ENCODE results near the gene THRSP.
"Not testable (repeated sequence)": the region's sequence is repeated elsewhere in the genome, so short reads cannot be mapped to it uniquely, and the experiment has no call there.

THRSP gene

GRCh38 chr11:78038697-78039313, 24.9 kb upstream of the THRSP start:
- H3K27me3 ChIP-seq (ENCODE audit: control insufficient read depth in 2 of 2, insufficient read depth in 2 of 2, low read length in 2 of 2) = no peaks in the 10 kb centered on the region
- H3K9ac ChIP-seq (ENCODE audit: low read depth in 1 of 2, low read length in 2 of 2) = no peak overlapping the region
- H3K36me3 ChIP-seq (ENCODE audit: control insufficient read depth in 2 of 2, insufficient read depth in 2 of 2, low read length in 2 of 2) = no peaks in the 10 kb centered on the region
- H3K27ac ChIP-seq (ENCODE audit: low read depth in 2 of 2, low read length in 2 of 2) = peak overlapping the region; percentile 70 to 81
- H3K4me3 ChIP-seq (ENCODE audit: low read length in 2 of 2) = no peak overlapping the region
- no peaks in the 10 kb centered on the region for H3K9me3 ChIP-seq (ENCODE audit: control insufficient read depth in 2 of 2, low read length in 2 of 2)
- peaks cover 29 to 42% of the 10 kb centered on the region in 2 donors for H3K4me1 ChIP-seq (ENCODE audit: control insufficient read depth in 2 of 2, insufficient read depth in 2 of 2, low read length in 2 of 2)

GRCh38 chr11:78039391-78039918, 24.2 kb upstream of the THRSP start:
- peak overlapping the region; percentile 47 to 52 for H3K9ac ChIP-seq (ENCODE audit: low read depth in 1 of 2, low read length in 2 of 2)
- peak overlapping the region; percentile 70 to 81 for H3K27ac ChIP-seq (ENCODE audit: low read depth in 2 of 2, low read length in 2 of 2)
- no peaks in the 10 kb centered on the region for H3K27me3 ChIP-seq (ENCODE audit: control insufficient read depth in 2 of 2, insufficient read depth in 2 of 2, low read length in 2 of 2)
- peaks cover 32 to 48% of the 10 kb centered on the region in 2 donors for H3K4me1 ChIP-seq (ENCODE audit: control insufficient read depth in 2 of 2, insufficient read depth in 2 of 2, low read length in 2 of 2)
- H3K9me3 ChIP-seq (ENCODE audit: control insufficient read depth in 2 of 2, low read length in 2 of 2) = no peaks in the 10 kb centered on the region
- peak overlapping the region in 1 of 2 donors; percentile 55 for H3K4me3 ChIP-seq (ENCODE audit: low read length in 2 of 2)
- no peaks in the 10 kb centered on the region for H3K36me3 ChIP-seq (ENCODE audit: control insufficient read depth in 2 of 2, insufficient read depth in 2 of 2, low read length in 2 of 2)

GRCh38 chr11:78039919-78040671, 23.6 kb upstream of the THRSP start:
- Histone ChIP-seq H3K27ac (ENCODE audit: low read depth in 2 of 2, low read length in 2 of 2) (peak overlapping the region; percentile 70 to 81), H3K36me3 (ENCODE audit: control insufficient read depth in 2 of 2, insufficient read depth in 2 of 2, low read length in 2 of 2) (no peaks in the 10 kb centered on the region), H3K9me3 (ENCODE audit: control insufficient read depth in 2 of 2, low read length in 2 of 2) (no peaks in the 10 kb centered on the region), H3K4me1 (ENCODE audit: control insufficient read depth in 2 of 2, insufficient read depth in 2 of 2, low read length in 2 of 2) (peaks cover 35 to 52% of the 10 kb centered on the region in 2 donors), H3K27me3 (ENCODE audit: control insufficient read depth in 2 of 2, insufficient read depth in 2 of 2, low read length in 2 of 2) (no peaks in the 10 kb centered on the region), H3K9ac (ENCODE audit: low read depth in 1 of 2, low read length in 2 of 2) (peak overlapping the region; percentile 47 to 52), H3K4me3 (ENCODE audit: low read length in 2 of 2) (peak overlapping the region; percentile 36 to 55)

- Histone ChIP-seq H3K9ac (ENCODE audit: low read depth in 1 of 2, low read length in 2 of 2) (no peak overlapping the region), H3K4me1 (ENCODE audit: control insufficient read depth in 2 of 2, insufficient read depth in 2 of 2, low read length in 2 of 2) (peaks cover 36 to 59% of the 10 kb centered on the region in 2 donors), H3K9me3 (ENCODE audit: control insufficient read depth in 2 of 2, low read length in 2 of 2) (no peaks in the 10 kb centered on the region), H3K27me3 (ENCODE audit: control insufficient read depth in 2 of 2, insufficient read depth in 2 of 2, low read length in 2 of 2) (no peaks in the 10 kb centered on the region), H3K4me3 (ENCODE audit: low read length in 2 of 2) (no peak overlapping the region), H3K27ac (ENCODE audit: low read depth in 2 of 2, low read length in 2 of 2) (peak overlapping the region in 1 of 2 donors; percentile 16), H3K36me3 (ENCODE audit: control insufficient read depth in 2 of 2, insufficient read depth in 2 of 2, low read length in 2 of 2) (no peaks in the 10 kb centered on the region)
Observed at GRCh38 chr11:78040691-78041379, 22.8 kb upstream of the THRSP start.

- H3K36me3 ChIP-seq (ENCODE audit: control insufficient read depth in 2 of 2, insufficient read depth in 2 of 2, low read length in 2 of 2); H3K27ac ChIP-seq (ENCODE audit: low read depth in 2 of 2, low read length in 2 of 2): not testable (repeated sequence)
- peaks cover 37 to 63% of the 10 kb centered on the region in 2 donors for H3K4me1 ChIP-seq (ENCODE audit: control insufficient read depth in 2 of 2, insufficient read depth in 2 of 2, low read length in 2 of 2)
Observed at GRCh38 chr11:78041380-78041719, 22.3 kb upstream of the THRSP start.

GRCh38 chr11:78041843-78042440, 21.7 kb upstream of the THRSP start:
- peaks cover 33 to 58% of the 10 kb centered on the region in 2 donors for H3K4me1 ChIP-seq (ENCODE audit: control insufficient read depth in 2 of 2, insufficient read depth in 2 of 2, low read length in 2 of 2)

More at GRCh38 chr11:78041380-78041719, 22.3 kb upstream of the THRSP start:
- not testable (repeated sequence) for H3K9ac ChIP-seq (ENCODE audit: low read depth in 1 of 2, low read length in 2 of 2); H3K27me3 ChIP-seq (ENCODE audit: control insufficient read depth in 2 of 2, insufficient read depth in 2 of 2, low read length in 2 of 2); H3K4me3 ChIP-seq (ENCODE audit: low read length in 2 of 2); H3K9me3 ChIP-seq (ENCODE audit: control insufficient read depth in 2 of 2, low read length in 2 of 2)

GRCh38 chr11:78044706-78045105, 19.0 kb upstream of the THRSP start:
- Histone ChIP-seq H3K36me3 (ENCODE audit: control insufficient read depth in 2 of 2, insufficient read depth in 2 of 2, low read length in 2 of 2) (no peaks in the 10 kb centered on the region), H3K4me1 (ENCODE audit: control insufficient read depth in 2 of 2, insufficient read depth in 2 of 2, low read length in 2 of 2) (peaks cover 15 to 35% of the 10 kb centered on the region in 2 donors), H3K9ac (ENCODE audit: low read depth in 1 of 2, low read length in 2 of 2) (peak overlapping the region in 1 of 2 donors; percentile 31), H3K27me3 (ENCODE audit: control insufficient read depth in 2 of 2, insufficient read depth in 2 of 2, low read length in 2 of 2) (no peaks in the 10 kb centered on the region), H3K9me3 (ENCODE audit: control insufficient read depth in 2 of 2, low read length in 2 of 2) (no peaks in the 10 kb centered on the region), H3K27ac (ENCODE audit: low read depth in 2 of 2, low read length in 2 of 2) (peak overlapping the region; percentile 28 to 75), H3K4me3 (ENCODE audit: low read length in 2 of 2) (no peak overlapping the region)

More at GRCh38 chr11:78041843-78042440, 21.7 kb upstream of the THRSP start:
- Histone ChIP-seq H3K9ac (ENCODE audit: low read depth in 1 of 2, low read length in 2 of 2) (no peak overlapping the region), H3K27me3 (ENCODE audit: control insufficient read depth in 2 of 2, insufficient read depth in 2 of 2, low read length in 2 of 2) (no peaks in the 10 kb centered on the region), H3K9me3 (ENCODE audit: control insufficient read depth in 2 of 2, low read length in 2 of 2) (no peaks in the 10 kb centered on the region), H3K4me3 (ENCODE audit: low read length in 2 of 2) (no peak overlapping the region), H3K27ac (ENCODE audit: low read depth in 2 of 2, low read length in 2 of 2) (no peak overlapping the region), H3K36me3 (ENCODE audit: control insufficient read depth in 2 of 2, insufficient read depth in 2 of 2, low read length in 2 of 2) (no peaks in the 10 kb centered on the region)

GRCh38 chr11:78045851-78046485, 17.7 kb upstream of the THRSP start:
- no peaks in the 10 kb centered on the region for H3K36me3 ChIP-seq (ENCODE audit: control insufficient read depth in 2 of 2, insufficient read depth in 2 of 2, low read length in 2 of 2)
- H3K27ac ChIP-seq (ENCODE audit: low read depth in 2 of 2, low read length in 2 of 2) = peak overlapping the region; percentile 7 to 23
- no peaks in the 10 kb centered on the region for H3K27me3 ChIP-seq (ENCODE audit: control insufficient read depth in 2 of 2, insufficient read depth in 2 of 2, low read length in 2 of 2)
- peaks cover 9 to 31% of the 10 kb centered on the region in 2 donors for H3K4me1 ChIP-seq (ENCODE audit: control insufficient read depth in 2 of 2, insufficient read depth in 2 of 2, low read length in 2 of 2)
- peak overlapping the region; percentile 58 to 74 for H3K4me3 ChIP-seq (ENCODE audit: low read length in 2 of 2)
- H3K9ac ChIP-seq (ENCODE audit: low read depth in 1 of 2, low read length in 2 of 2) = peak overlapping the region; percentile 57 to 60
- no peaks in the 10 kb centered on the region for H3K9me3 ChIP-seq (ENCODE audit: control insufficient read depth in 2 of 2, low read length in 2 of 2)

GRCh38 chr11:78046486-78046854, 17.2 kb upstream of the THRSP start:
- Histone ChIP-seq H3K4me1 (ENCODE audit: control insufficient read depth in 2 of 2, insufficient read depth in 2 of 2, low read length in 2 of 2) (peaks cover 8 to 31% of the 10 kb centered on the region in 2 donors), H3K9ac (ENCODE audit: low read depth in 1 of 2, low read length in 2 of 2) (no peak overlapping the region)

More at GRCh38 chr11:78046486-78046854, 17.2 kb upstream of the THRSP start:
- no peak overlapping the region for H3K27ac ChIP-seq (ENCODE audit: low read depth in 2 of 2, low read length in 2 of 2)
- H3K27me3 ChIP-seq (ENCODE audit: control insufficient read depth in 2 of 2, insufficient read depth in 2 of 2, low read length in 2 of 2) = no peaks in the 10 kb centered on the region
- H3K9me3 ChIP-seq (ENCODE audit: control insufficient read depth in 2 of 2, low read length in 2 of 2) = no peaks in the 10 kb centered on the region
- peak overlapping the region in 1 of 2 donors; percentile 58 for H3K4me3 ChIP-seq (ENCODE audit: low read length in 2 of 2)
- H3K36me3 ChIP-seq (ENCODE audit: control insufficient read depth in 2 of 2, insufficient read depth in 2 of 2, low read length in 2 of 2) = no peaks in the 10 kb centered on the region

Measured in mucosa of rectum (tissue), 2 donors.